Caco-2 (cell line): ENCODE measurements around the gene WDR3. TPM values are rescaled to one million over a fixed set of nuclear protein-coding genes. Genes with fewer than 3 reads are reported as not detected.

Source experiments
- BruUV-seq: library from RNA; stranded (reverse); fragments of 400-500 nt; replicated peaks from 2 replicates; lab custom pipeline; 2021; lab: Mats Ljungman, UMichigan
- CTCF ChIA-PET: fragments of 300-600 bp; sonication (Branson Sonifier 250); formaldehyde crosslinking; loops from one replicate; lab custom pipeline; 2022; ENCODE audit warnings: antibody characterized with exemption; lab: Charles Lee
- POLR2A ChIA-PET: fragments of 300-600 bp; sonication (Branson Sonifier 250); formaldehyde crosslinking; loops from one replicate; lab custom pipeline; 2022; ENCODE audit warnings: antibody characterized with exemption; lab: Charles Lee
- DNase-seq, 2 experiments: peaks; one replicate each; pipeline versions ENCODE4 v3.0.0 to v3.0.0-alpha.2; 2020 to 2022
- H3K27me3 ChIP-seq: replicated peaks from 2 replicates; pipeline ENCODE4 v1.6.0; 2011; ENCODE audit warnings: low read length; ENCODE audit not compliant: control insufficient read depth, insufficient read depth
- H3K36me3 ChIP-seq: 2 replicates; pipeline ENCODE4 v1.5.1; 2011; ENCODE audit warnings: low read length; ENCODE audit not compliant: control insufficient read depth, insufficient read depth
- H3K4me1 ChIP-seq: fragments of 250-450 bp; sonication (Bioruptor Pico); 2 replicates; pipeline ENCODE4 v1.5.1; 2020; ENCODE audit warnings: mild to moderate bottlenecking
- H3K4me3 ChIP-seq: 2 replicates; pipeline ENCODE4 v1.5.1; 2011; ENCODE audit warnings: low read depth, mild to moderate bottlenecking, control low read depth, low read length
- H3K9me3 ChIP-seq: fragments of 250-450 bp; sonication (Bioruptor Pico); 2 replicates; pipeline ENCODE4 v1.5.1; 2020; ENCODE audit warnings: mild to moderate bottlenecking, moderate library complexity
- H3K27ac Mint-ChIP-seq: one replicate; pipeline ENCODE4 v1.8.0; 2022; ENCODE audit warnings: mixed read lengths; ENCODE audit not compliant: unreplicated experiment
- H3K27me3 Mint-ChIP-seq: one replicate; pipeline ENCODE4 v1.8.0; 2022; ENCODE audit warnings: mixed read lengths; ENCODE audit not compliant: insufficient read depth, unreplicated experiment
- H3K36me3 Mint-ChIP-seq: one replicate; pipeline ENCODE4 v1.8.0; 2022; ENCODE audit warnings: mild to moderate bottlenecking, mixed read lengths; ENCODE audit not compliant: insufficient read depth, unreplicated experiment
- H3K4me1 Mint-ChIP-seq: one replicate; pipeline ENCODE4 v1.8.0; 2022; ENCODE audit warnings: low read depth, mixed read lengths; ENCODE audit not compliant: unreplicated experiment
- H3K4me3 Mint-ChIP-seq: one replicate; pipeline ENCODE4 v1.8.0; 2022; ENCODE audit warnings: mild to moderate bottlenecking, moderate library complexity, mixed read lengths; ENCODE audit not compliant: unreplicated experiment
- H3K9me3 Mint-ChIP-seq: one replicate; pipeline ENCODE4 v1.8.0; 2022; ENCODE audit warnings: mixed read lengths; ENCODE audit not compliant: unreplicated experiment
- intact Hi-C: fragments of 100-400 bp; cut with micrococcal nuclease; formaldehyde crosslinking; loops from one replicate; pipeline ENCODE4 v1.10.0; 2022; ENCODE audit not compliant: unreplicated experiment
- total RNA-seq: library from RNA; stranded (reverse); gene quantifications from 2 replicates; pipeline ENCODE4 v1.2.3, GENCODE V29; 2022
- TF ChIP-seq, protein P1 (sequence below), 2 experiments: fragments of 200-600 bp in 1 of 2; IDR thresholded peaks; 1 replicate in 1 of 2; 2 replicates in 1 of 2; pipeline versions ENCODE4 v1.5.1 to v1.8.0; 2011 to 2022; ENCODE audit warnings: antibody characterized with exemption in 1 of 2, control low read depth in 1 of 2, inconsistent platforms in 1 of 2, low read depth in 1 of 2, low read length in 1 of 2, mild to moderate bottlenecking in 1 of 2, moderate library complexity in 1 of 2; ENCODE audit not compliant: insufficient read depth in 1 of 2, severe bottlenecking in 1 of 2, unreplicated experiment in 1 of 2

The WDR3 gene
- total RNA-seq, 1 experiment from 2014 or later = 27.0 TPM

DNA sequence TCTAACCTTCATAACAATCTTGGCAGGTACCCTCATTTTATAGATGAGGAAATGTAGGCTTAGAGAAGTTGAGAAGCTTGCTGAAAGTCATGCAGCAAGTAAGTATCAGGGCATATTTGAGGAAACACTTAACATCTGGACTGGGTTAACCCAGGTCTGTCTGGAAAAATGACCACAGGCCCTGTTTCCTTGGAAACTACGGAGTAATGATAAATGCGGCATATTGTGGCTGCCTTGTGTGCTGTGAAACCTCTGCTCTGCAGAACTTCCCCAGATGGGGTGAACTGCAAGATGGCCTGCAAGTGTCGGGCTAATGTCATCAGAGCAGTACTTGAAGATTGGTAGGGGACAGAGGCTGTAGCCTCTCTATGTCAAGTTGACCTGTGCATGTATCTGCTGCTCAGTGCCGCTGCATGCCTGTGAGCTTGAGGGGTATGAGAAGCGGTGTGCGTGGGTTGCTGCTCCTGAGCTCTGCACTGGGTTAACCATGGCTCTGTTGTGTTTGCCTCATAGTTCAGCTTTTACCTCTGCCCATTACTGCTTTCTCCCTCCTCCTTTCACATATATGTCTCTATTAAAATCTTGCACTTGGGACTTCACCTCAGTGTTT, 83.1 kb downstream of the WDR3 start:
- Mint-ChIP-seq H3K9me3 (no peaks in the 10 kb centered on the region), H3K27ac (no peak overlapping the region), H3K4me1 (no peaks in the 10 kb centered on the region), H3K36me3 (no peaks in the 10 kb centered on the region), H3K4me3 (no peak overlapping the region), H3K27me3 (peaks cover 7% of the 10 kb centered on the region)
- BruUV-seq = no TSS peak
- DNase-seq = no peak
- Histone ChIP-seq H3K27me3 (no peaks in the 10 kb centered on the region), H3K36me3 (no peaks in the 10 kb centered on the region), H3K4me1 (no peaks in the 10 kb centered on the region), H3K9me3 (no peaks in the 10 kb centered on the region), H3K4me3 (no peak overlapping the region)
- POLR2A ChIA-PET = no interaction called here
- intact Hi-C loops = no loop called here
- TF ChIP-seq, protein P1, sequence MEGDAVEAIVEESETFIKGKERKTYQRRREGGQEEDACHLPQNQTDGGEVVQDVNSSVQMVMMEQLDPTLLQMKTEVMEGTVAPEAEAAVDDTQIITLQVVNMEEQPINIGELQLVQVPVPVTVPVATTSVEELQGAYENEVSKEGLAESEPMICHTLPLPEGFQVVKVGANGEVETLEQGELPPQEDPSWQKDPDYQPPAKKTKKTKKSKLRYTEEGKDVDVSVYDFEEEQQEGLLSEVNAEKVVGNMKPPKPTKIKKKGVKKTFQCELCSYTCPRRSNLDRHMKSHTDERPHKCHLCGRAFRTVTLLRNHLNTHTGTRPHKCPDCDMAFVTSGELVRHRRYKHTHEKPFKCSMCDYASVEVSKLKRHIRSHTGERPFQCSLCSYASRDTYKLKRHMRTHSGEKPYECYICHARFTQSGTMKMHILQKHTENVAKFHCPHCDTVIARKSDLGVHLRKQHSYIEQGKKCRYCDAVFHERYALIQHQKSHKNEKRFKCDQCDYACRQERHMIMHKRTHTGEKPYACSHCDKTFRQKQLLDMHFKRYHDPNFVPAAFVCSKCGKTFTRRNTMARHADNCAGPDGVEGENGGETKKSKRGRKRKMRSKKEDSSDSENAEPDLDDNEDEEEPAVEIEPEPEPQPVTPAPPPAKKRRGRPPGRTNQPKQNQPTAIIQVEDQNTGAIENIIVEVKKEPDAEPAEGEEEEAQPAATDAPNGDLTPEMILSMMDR (IDR thresholded peaks at IDR 0.05; ENCODE audit: insufficient read depth in 1 of 2, low read depth in 1 of 2, low read length in 1 of 2, severe bottlenecking in 1 of 2, unreplicated experiment in 1 of 2) = no peak
- CTCF ChIA-PET = no interaction called here

DNA sequence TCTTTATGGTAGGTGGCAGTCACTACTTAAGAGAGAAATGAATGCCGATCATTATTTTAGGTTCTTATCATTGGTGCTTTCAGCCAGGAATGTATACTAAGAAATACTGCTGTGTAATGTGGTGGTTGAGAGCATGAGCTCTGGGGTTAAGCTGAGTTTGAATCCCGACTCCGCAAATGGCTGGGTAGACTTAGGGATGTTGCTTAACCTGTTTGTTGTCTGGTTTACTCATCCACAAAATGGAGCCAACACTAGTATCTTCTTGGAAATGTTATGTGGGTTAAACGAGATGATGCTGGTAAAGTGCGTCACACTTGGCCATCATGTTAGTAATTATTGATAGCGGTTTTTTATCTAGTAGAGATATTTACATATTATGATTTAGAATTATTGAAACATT, 83.8 kb downstream of the WDR3 start:
- Mint-ChIP-seq H3K27ac (no peak overlapping the region), H3K27me3 (peaks cover 7% of the 10 kb centered on the region), H3K4me3 (no peak overlapping the region), H3K36me3 (no peaks in the 10 kb centered on the region), H3K4me1 (no peaks in the 10 kb centered on the region), H3K9me3 (no peaks in the 10 kb centered on the region)
- H3K4me3 ChIP-seq = no peak overlapping the region
- no peaks in the 10 kb centered on the region for H3K4me1 ChIP-seq
- H3K27me3 ChIP-seq = no peaks in the 10 kb centered on the region
- TF ChIP-seq, protein P1 (IDR thresholded peaks at IDR 0.05; ENCODE audit: insufficient read depth in 1 of 2, low read depth in 1 of 2, low read length in 1 of 2, severe bottlenecking in 1 of 2, unreplicated experiment in 1 of 2) = no peak
- DNase-seq = no peak
- intact Hi-C loops = no loop called here
- POLR2A ChIA-PET = no interaction called here
- H3K9me3 ChIP-seq = no peaks in the 10 kb centered on the region
- no TSS peak for BruUV-seq
- CTCF ChIA-PET = no interaction called here
- no peaks in the 10 kb centered on the region for H3K36me3 ChIP-seq

DNA sequence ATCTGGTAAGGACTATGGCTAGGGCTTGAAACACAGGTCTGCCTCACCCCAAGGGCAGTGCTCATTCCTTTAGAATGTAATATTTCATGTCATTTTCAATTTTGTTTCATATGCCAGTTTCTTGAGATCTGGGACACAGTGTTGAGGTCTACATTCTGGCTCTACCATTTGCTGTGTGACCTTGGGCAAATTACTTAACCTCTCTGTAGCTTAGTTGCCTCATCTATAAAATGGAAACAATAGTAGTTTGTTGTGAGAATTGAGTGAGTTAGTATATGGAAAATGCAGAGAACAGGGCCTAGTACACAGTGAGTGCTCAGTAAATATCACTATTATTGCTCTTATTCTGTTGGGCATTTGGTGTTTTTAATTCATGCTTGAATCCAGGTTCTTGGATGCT, 84.4 kb downstream of the WDR3 start:
- peaks cover 7% of the 10 kb centered on the region for H3K27me3 Mint-ChIP-seq
- Histone ChIP-seq H3K4me1 (no peaks in the 10 kb centered on the region), H3K27me3 (no peaks in the 10 kb centered on the region), H3K36me3 (no peaks in the 10 kb centered on the region), H3K9me3 (no peaks in the 10 kb centered on the region), H3K4me3 (no peak overlapping the region)
- H3K4me3 Mint-ChIP-seq = no peak overlapping the region
- no TSS peak for BruUV-seq
- DNase-seq = no peak
- POLR2A ChIA-PET = no interaction called here
- H3K27ac Mint-ChIP-seq = no peak overlapping the region
- no peaks in the 10 kb centered on the region for H3K4me1 Mint-ChIP-seq
- CTCF ChIA-PET = no interaction called here
- H3K36me3 Mint-ChIP-seq = no peaks in the 10 kb centered on the region
- no peaks in the 10 kb centered on the region for H3K9me3 Mint-ChIP-seq
- TF ChIP-seq, protein P1 (IDR thresholded peaks at IDR 0.05; ENCODE audit: insufficient read depth in 1 of 2, low read depth in 1 of 2, low read length in 1 of 2, severe bottlenecking in 1 of 2, unreplicated experiment in 1 of 2) = no peak
- intact Hi-C loops = no loop called here

Other genes starting within 250 kb of the WDR3 start
- 16.4 and 19.5 TPM in 2 replicates for gene GDAP2, start 118 bp upstream of the WDR3 start, total RNA-seq